Uterus (tissue), 2 donors: Measurements from ENCODE around the gene GABPB2.

Experiments used
- POLR2A ChIP-seq, 2 donors: fragments of 450-650 bp; IDR thresholded peaks; one replicate each; pipeline ENCODE4 v1.6.1; 2016; ENCODE audit warnings: antibody characterized with exemption in 2 of 2, mild to moderate bottlenecking in 1 of 2, moderate library complexity in 1 of 2
- TF ChIP-seq, protein P1 (sequence below), 4 experiments: fragments of 200-600 bp in 2 of 4; fragments of 450-650 bp in 2 of 4; sonication (generic) in 2 of 4; IDR thresholded peaks; one replicate each; pipeline ENCODE4 v1.5.1; 2016 to 2019; ENCODE audit warnings: antibody characterized with exemption in 4 of 4, mild to moderate bottlenecking in 2 of 4, moderate library complexity in 1 of 4

DNA sequence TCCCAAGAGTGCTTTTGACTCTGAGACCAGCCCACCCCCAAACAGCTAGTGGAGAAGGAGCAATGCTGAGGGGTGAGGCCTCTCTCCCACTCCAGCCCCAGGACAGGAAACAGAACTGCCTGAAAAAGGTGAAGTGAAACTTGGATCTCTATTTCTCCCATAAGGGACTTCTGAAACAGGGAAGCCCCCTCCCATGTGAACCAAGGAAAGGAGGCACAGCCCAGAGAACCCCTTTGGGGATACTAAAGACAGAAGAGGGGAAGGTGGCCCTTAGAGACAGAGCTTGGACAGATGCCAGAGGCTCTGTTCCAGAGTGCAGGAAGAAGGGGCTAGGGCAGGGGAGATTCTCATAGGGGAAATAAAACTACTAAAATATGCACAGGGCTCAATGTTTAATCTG is 88.8 kb downstream of the GABPB2 start:
- TF ChIP-seq, protein P1, sequence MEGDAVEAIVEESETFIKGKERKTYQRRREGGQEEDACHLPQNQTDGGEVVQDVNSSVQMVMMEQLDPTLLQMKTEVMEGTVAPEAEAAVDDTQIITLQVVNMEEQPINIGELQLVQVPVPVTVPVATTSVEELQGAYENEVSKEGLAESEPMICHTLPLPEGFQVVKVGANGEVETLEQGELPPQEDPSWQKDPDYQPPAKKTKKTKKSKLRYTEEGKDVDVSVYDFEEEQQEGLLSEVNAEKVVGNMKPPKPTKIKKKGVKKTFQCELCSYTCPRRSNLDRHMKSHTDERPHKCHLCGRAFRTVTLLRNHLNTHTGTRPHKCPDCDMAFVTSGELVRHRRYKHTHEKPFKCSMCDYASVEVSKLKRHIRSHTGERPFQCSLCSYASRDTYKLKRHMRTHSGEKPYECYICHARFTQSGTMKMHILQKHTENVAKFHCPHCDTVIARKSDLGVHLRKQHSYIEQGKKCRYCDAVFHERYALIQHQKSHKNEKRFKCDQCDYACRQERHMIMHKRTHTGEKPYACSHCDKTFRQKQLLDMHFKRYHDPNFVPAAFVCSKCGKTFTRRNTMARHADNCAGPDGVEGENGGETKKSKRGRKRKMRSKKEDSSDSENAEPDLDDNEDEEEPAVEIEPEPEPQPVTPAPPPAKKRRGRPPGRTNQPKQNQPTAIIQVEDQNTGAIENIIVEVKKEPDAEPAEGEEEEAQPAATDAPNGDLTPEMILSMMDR (IDR thresholded peaks at IDR 0.05): no peak
- TF ChIP-seq POLR2A (IDR thresholded peaks at IDR 0.05): no peak
